Measurements from ENCODE around the gene ZNF860. TPM values are rescaled to one million over a fixed set of nuclear protein-coding genes. Genes with fewer than 3 reads are reported as not detected.
"Not testable (repeated sequence)": the region's sequence is repeated elsewhere in the genome, so short reads cannot be mapped to it uniquely, and the experiment has no call there.

The ZNF860 gene
- total and polyA plus RNA-seq, 12 donors, result 0.10 to 1.1 (median 0.40) TPM

GRCh38 chr3:32004113-32004765 is 22.7 kb downstream of the ZNF860 start:
- 90 to 91% (median 91%) methylated on average over 5 of the region's 5 CpGs for WGBS, 4 donors
- TF ChIP-seq, protein P1, sequence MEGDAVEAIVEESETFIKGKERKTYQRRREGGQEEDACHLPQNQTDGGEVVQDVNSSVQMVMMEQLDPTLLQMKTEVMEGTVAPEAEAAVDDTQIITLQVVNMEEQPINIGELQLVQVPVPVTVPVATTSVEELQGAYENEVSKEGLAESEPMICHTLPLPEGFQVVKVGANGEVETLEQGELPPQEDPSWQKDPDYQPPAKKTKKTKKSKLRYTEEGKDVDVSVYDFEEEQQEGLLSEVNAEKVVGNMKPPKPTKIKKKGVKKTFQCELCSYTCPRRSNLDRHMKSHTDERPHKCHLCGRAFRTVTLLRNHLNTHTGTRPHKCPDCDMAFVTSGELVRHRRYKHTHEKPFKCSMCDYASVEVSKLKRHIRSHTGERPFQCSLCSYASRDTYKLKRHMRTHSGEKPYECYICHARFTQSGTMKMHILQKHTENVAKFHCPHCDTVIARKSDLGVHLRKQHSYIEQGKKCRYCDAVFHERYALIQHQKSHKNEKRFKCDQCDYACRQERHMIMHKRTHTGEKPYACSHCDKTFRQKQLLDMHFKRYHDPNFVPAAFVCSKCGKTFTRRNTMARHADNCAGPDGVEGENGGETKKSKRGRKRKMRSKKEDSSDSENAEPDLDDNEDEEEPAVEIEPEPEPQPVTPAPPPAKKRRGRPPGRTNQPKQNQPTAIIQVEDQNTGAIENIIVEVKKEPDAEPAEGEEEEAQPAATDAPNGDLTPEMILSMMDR (IDR thresholded peaks at IDR 0.05), result no peak
- TF ChIP-seq POLR2A (IDR thresholded peaks at IDR 0.05), result no peak
- intact Hi-C loops (cut with DNase I), result no loop called here

GRCh38 chr3:32009101-32009500 is 27.6 kb downstream of the ZNF860 start:
- intact Hi-C loops (cut with DNase I), result no loop called here
- Histone ChIP-seq H3K27me3 (no peaks in the 10 kb centered on the region), H3K36me3 (replicated peaks in 1 of 2) (no peaks in the 10 kb centered on the region), H3K9me3 (replicated peaks in 1 of 3) (no peaks in the 10 kb centered on the region), H3K4me3 (no peak overlapping the region), H3K4me1 (replicated peaks in 1 of 2) (no peaks in the 10 kb centered on the region), H3K27ac (no peak overlapping the region)
- no peak for DNase-seq
- no peak for TF ChIP-seq POLR2A (IDR thresholded peaks at IDR 0.05)
- TF ChIP-seq, protein P1 (IDR thresholded peaks at IDR 0.05), result no peak
- 71 to 87% (median 84%) methylated on average over 2 of the region's 2 CpGs for WGBS, 4 donors

More at GRCh38 chr3:32004113-32004765, 22.7 kb downstream of the ZNF860 start:
- no peak overlapping the region for H3K27ac ChIP-seq
- no peak overlapping the region for H3K4me3 ChIP-seq
- no peak for DNase-seq
- H3K27me3 ChIP-seq, result no peaks in the 10 kb centered on the region
- H3K4me1 ChIP-seq (replicated peaks in 1 of 2), result no peaks in the 10 kb centered on the region
- H3K36me3 ChIP-seq (replicated peaks in 1 of 2), result no peaks in the 10 kb centered on the region
- no peaks in the 10 kb centered on the region for H3K9me3 ChIP-seq (replicated peaks in 1 of 3)

DNA sequence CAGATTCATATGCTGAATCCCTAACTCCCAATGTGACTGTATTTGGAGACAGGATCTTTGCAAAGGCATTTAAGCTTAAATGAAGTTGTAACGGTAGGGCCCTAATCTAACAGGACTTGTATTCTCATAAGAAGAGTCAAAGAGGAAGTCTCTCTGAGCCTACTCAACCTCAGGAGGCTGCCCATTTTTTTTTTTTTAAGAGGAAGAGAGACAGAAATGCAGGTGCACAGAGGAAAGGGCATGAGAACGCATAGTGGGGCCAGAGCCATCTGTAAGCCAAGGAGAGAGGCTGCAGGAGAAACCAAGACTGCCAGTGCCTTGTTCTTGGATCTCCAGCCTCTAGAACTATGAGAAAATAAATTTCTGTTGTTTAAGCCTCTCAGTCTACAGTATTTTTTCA is 28.4 kb downstream of the ZNF860 start:
- no peaks in the 10 kb centered on the region for H3K27me3 ChIP-seq
- no peaks in the 10 kb centered on the region for H3K4me1 ChIP-seq (replicated peaks in 1 of 2)
- no peak for DNase-seq
- H3K27ac ChIP-seq, result no peak overlapping the region
- TF ChIP-seq POLR2A (IDR thresholded peaks at IDR 0.05), result no peak
- TF ChIP-seq, protein P1 (IDR thresholded peaks at IDR 0.05), result no peak
- no peak overlapping the region for H3K4me3 ChIP-seq
- no peaks in the 10 kb centered on the region for H3K9me3 ChIP-seq (replicated peaks in 1 of 3)
- intact Hi-C loops (cut with DNase I), result no loop called here
- H3K36me3 ChIP-seq (replicated peaks in 1 of 2), result no peaks in the 10 kb centered on the region
- 73 to 90% (median 84%) methylated on average over 2 of the region's 2 CpGs for WGBS, 4 donors

DNA sequence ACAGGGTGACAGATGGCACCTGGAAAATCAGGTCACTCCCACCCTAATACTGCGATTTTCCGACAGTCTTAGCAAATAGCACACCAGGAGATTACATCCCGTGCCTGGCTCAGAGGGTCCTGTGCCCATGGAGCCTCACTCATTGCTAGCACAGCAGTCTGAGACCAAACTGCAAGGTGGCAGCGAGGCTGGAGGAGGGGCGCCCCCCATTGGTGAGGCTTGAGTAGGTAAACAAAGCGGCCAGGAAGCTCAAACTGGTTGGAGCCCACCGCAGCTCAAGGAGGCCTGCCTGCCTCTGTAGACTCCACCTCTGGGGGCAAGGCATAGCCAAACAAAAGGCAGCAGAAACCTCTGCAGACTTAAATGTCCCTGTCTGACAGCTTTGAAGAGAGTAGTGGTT is 29.1 kb downstream of the ZNF860 start:
- WGBS, 4 donors, result 89 to 100% (median 93%) methylated on average over 4 to 7 of the region's 7 CpGs
- H3K27ac ChIP-seq; DNase-seq; H3K27me3 ChIP-seq; H3K9me3 ChIP-seq (replicated peaks in 1 of 3); H3K4me3 ChIP-seq; intact Hi-C loops (cut with DNase I); H3K36me3 ChIP-seq (replicated peaks in 1 of 2); H3K4me1 ChIP-seq (replicated peaks in 1 of 2): not testable (repeated sequence)

- not testable (repeated sequence) for H3K27me3 ChIP-seq; H3K4me3 ChIP-seq; H3K9me3 ChIP-seq (replicated peaks in 1 of 3); H3K36me3 ChIP-seq (replicated peaks in 1 of 2); DNase-seq; H3K27ac ChIP-seq; H3K4me1 ChIP-seq (replicated peaks in 1 of 2)
- 90 to 96% (median 92%) methylated on average over 3 of the region's 3 CpGs for WGBS, 4 donors
- intact Hi-C loops (cut with DNase I), result loop anchor here (5.0 kb wide), 2 partner anchors 127 to 132 kb away; no protein-coding TSS in a partner anchor
These were observed 34.1 kb downstream of the ZNF860 start for GRCh38 chr3:32015638-32016037.

All from adrenal gland (tissue), 12 donors.